Stimulated activated CD8-positive, alpha-beta memory T cell treated with anti-CD3 and anti-CD28 coated beads, Interleukin-4, amount 100 ng/mL, for 4 hours (primary cell): ENCODE results near the gene MAEA.

Source experiments
- DNase-seq, 2 donors: peaks; one replicate each; pipeline ENCODE4 v3.0.0-alpha.2; 2020; ENCODE audit warnings: low read depth in 2 of 2, low spot score in 1 of 2

MAEA gene

GRCh38 chr4:1249731-1250526 lies 39.8 kb upstream of the MAEA start:
- peak; percentile 21 to 24 for DNase-seq

DNA sequence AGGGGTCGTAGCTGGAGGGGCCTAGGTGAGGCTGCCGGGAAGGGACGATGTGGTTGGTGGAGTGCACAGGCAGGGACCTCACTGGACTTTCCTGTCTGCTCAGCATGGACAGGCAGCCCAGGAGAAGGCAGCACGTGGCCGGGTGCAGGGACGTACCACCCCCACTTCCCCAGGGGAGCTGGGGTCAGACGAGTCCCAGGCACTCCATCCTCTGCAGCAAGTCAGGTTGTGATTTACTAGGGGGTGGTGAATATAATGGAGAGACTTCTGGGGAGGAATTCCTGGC lies 39.2 kb upstream of the MAEA start:
- no peak for DNase-seq

DNA sequence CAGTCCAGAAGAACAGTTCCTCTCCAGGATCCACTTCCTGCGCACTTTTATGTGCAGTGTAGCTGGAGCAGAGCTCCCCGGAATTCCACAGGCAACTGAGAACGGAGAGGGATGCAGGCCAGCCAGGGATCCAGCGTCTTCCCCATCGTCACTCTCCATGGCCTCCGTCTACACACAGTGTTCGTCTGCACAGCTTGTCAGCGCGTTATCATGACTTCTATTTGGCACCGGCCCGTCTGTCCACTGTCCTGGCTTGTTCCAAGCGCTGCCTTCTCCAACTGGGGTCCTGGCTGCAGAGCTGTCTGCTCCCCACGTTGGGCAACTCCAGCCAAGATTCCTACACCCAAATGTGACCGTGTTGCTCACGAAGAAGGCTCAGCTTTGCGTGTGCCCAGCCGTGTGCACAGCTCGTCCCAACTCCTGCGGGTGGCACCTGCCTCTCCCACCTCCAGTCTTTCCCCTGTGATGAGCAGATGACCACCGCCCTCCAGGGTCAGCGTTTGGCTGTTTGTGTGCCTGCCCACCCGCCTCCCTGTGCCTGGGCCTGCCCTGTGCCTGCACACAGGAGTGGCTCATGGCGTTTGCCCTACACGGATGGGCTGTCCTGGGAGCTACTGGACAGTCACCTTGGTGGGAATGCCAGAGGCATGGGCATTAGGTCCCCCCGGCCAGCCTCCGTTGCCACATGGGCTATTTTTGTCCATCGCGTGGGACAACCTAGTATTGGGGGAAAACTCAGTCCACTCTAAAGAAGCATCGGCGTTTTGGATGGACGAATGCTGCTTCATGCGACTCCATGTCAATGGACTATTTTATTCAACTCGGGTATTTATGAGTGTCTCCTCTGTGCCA lies 38.5 kb upstream of the MAEA start:
- DNase-seq, result no peak

DNA sequence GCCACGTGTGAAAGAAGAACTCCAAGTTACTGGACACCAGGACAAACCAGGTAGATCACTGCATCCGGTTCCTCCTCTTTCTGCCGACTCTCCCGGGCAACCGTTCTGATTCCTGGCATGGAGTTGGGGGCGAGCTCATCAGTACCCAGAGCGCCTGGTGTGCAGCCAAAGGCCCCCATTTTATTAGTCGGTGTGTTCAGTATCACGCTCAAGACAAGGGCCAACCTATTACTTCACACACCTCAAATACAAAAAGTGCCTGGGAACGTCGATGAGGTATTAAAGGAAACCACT lies 38.0 kb upstream of the MAEA start:
- DNase-seq, result no peak

- DNase-seq, result no peak
These were observed 36.7 kb upstream of the MAEA start for GRCh38 chr4:1252928-1253492.

DNA sequence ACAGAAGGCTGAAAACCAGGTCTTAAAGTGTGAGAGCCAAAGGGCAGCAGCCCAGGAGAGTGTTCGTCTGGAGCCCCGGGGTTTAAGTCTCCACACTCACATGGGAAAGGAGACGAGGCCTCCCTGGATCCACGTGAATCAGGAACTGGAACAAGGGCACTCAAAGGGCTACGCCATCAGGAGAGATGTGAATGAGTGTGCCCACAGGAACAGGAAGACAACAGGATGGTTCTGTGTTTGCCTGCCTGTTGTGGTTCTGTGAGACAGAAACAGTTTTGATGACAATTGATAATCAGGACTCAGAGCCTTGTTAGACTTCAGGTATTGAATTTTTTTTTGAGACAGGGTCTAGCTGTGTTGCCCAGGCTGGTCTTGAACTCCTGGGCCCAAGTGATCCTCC lies 35.9 kb upstream of the MAEA start:
- DNase-seq, result no peak

GRCh38 chr4:1255151-1255550 lies 34.5 kb upstream of the MAEA start:
- DNase-seq, result no peak

- no peak for DNase-seq
These were observed 34.0 kb upstream of the MAEA start for GRCh38 chr4:1255699-1256098.

DNA sequence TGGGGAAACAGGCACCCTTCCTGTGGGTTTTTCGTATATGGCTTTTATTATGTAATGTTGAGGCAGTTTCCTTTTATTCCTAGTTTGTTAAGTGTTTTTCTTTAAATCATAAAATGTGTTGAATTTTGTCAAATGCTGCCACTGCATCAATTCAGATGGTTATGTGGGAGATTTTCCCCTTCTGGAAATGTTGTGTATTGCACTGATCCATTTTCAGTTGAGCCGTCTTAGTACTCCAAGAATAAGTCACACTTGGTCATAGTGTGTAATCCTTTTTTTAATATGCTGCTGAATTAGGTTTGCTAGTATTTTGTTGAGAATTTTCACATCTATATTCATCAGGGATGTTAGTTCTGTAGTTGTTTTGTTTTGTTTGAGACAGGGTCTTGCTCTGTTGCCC lies 31.2 kb upstream of the MAEA start:
- DNase-seq, result no peak

- no peak for DNase-seq
These were observed 29.7 kb upstream of the MAEA start for GRCh38 chr4:1259966-1260365.

GRCh38 chr4:1260418-1261106 lies 29.1 kb upstream of the MAEA start:
- DNase-seq, result no peak

DNA sequence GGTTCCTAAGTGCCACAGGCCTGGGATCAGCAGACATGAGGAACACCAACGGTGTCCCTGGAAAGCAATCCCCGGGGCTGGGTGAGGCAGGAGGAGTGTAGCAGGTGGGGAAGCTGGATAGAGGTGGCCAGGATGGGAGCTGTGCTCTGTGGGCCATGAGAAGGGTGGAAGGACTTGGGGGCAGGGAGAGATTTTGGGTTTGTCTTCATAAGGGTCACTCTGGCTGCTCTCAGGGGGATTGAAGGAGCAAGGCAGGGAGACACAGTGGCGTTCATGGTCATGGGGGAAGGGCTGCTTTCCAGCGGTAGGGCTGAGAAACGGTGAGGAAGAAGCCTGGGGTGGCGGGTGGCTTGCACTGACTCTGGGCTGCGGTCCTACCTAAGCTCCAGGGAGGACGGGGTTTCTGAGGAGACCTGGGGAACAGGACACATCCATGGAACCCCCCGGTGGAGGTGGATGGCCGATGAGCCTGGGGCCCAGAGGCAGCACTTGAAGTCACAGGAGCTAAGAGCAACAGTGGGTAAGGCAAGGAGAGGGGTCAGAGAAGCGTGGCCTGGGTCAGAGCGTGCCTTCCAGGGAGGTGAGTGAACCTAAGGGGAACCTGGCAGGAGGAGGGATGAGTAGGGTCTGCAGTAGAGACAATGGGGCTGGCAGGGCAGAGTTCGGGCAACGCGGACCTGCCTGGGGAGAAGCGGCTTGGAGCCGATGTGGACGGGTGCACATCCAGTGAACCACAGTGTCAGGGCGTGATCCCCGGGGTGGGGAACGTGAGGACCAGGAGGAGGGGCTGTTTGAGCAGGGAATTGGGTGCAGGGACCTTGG lies 28.4 kb upstream of the MAEA start:
- DNase-seq, result no peak

GRCh38 chr4:1264942-1265341 lies 24.7 kb upstream of the MAEA start:
- DNase-seq, result no peak

- DNase-seq, result no peak
These were observed 24.3 kb upstream of the MAEA start for GRCh38 chr4:1265351-1265750.

GRCh38 chr4:1266881-1267763 lies 22.6 kb upstream of the MAEA start:
- DNase-seq, result no peak

DNA sequence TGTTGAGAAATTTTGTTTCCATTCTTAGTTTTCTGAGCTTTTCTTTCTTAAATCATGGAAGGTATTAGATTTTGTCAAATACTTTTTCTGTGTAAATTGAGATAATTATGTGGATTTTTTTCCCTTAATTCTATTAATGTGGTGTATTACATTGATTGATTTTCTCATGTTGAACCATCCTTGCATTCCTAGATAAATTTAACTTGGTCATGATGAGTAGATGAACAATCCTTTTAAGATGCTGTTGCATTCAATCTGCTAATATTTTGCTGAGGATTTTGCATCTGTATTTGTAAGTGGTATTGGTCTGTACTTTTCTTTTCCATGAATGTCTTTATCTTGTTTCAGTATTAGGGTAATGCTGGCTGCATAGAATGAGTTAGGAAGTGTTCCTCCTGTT lies 20.5 kb upstream of the MAEA start:
- DNase-seq, result no peak

DNA sequence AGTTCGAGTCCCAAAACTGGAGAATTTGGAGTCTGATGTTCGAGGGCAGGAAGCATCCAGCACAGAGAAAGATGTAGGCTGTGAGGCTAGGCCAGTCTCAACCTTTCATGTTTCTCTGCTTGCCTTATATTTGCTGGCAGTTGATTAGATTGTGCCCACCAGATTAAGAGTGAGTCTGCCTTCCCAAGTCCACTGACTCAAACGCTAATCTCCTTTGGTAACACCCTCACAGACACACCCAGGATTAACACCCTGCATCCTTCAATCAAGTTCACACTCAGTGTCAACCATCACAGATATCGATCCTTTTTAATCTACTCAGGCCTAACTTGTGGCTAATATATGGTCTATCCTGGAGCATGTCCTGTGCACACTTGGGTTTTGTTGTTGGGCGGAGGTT lies 18.0 kb upstream of the MAEA start:
- no peak for DNase-seq

DNA sequence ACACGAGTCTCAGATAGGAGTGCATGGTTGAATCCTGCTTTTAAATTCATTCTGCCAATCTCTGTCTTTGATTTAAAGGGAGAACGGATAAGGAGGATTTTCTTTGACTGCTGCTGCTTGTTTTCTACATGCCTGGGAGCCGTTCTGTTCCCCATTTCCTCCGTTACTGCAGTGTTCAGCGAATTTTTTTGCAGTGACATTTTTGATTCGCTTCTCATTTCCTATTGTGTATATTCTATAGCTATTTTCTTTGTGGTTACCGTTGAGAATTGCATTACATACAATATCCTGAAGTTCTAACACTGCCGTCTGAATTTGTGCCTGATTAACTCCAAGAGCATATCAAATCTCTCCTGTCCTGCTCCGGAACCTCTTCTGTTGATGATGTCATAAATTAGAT lies 14.8 kb upstream of the MAEA start:
- DNase-seq, result no peak

DNA sequence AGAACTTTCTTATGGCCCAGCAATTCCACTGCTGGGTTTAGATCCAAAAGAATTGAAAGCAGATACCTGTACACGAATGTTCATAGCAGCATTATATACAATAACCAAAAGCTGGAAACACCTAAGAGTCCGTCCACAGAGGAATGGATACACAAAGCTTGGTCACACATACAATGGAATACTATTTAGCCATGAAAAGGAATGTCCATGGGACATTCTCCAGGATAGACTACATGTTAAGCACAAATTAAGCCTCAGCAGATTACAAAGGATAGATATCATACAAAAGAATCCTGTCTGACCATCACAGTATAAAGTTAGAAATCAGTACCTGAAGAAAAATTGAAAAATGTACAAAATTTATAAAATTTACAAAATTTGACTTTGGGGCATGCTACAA lies 12.7 kb upstream of the MAEA start:
- no peak for DNase-seq
